MCF 10A (cell line): ENCODE data around the gene CRYBG3. TPM values are rescaled to one million over a fixed set of nuclear protein-coding genes. Genes with fewer than 3 reads are reported as not detected.

Source experiments
- BruUV-seq: library from RNA; stranded (reverse); fragments of 400-500 nt; replicated peaks from 2 replicates; lab custom pipeline; 2021; lab: Mats Ljungman, UMichigan
- CTCF ChIA-PET: fragments of 300-600 bp; sonication (Branson Sonifier 250); formaldehyde crosslinking; extraction: SDS; loops from one replicate; lab custom pipeline; 2021; ENCODE audit warnings: antibody characterized with exemption, inconsistent platforms; lab: Yijun Ruan, JAX
- POLR2A ChIA-PET: fragments of 300-600, 350-650 bp; sonication (Branson Sonifier 250); formaldehyde crosslinking; extraction: SDS; loops from one replicate; lab custom pipeline; 2020; ENCODE audit warnings: antibody characterized with exemption, inconsistent platforms; lab: Yijun Ruan, JAX
- DNase-seq: peaks from one replicate; pipeline ENCODE4 v3.0.0-alpha.2; 2018; ENCODE audit not compliant: unreplicated experiment
- H3K27ac Mint-ChIP-seq: one replicate; pipeline ENCODE4 v1.8.0; 2022; ENCODE audit warnings: mild to moderate bottlenecking, low read depth, mixed read lengths; ENCODE audit not compliant: unreplicated experiment
- H3K27me3 Mint-ChIP-seq: one replicate; pipeline ENCODE4 v1.8.0; 2022; ENCODE audit warnings: mixed read lengths; ENCODE audit not compliant: insufficient read depth, unreplicated experiment
- H3K36me3 Mint-ChIP-seq: one replicate; pipeline ENCODE4 v1.8.0; 2022; ENCODE audit warnings: mild to moderate bottlenecking, moderate library complexity, mixed read lengths; ENCODE audit not compliant: insufficient read depth, unreplicated experiment
- H3K4me1 Mint-ChIP-seq: one replicate; pipeline ENCODE4 v1.8.0; 2022; ENCODE audit warnings: mixed read lengths; ENCODE audit not compliant: insufficient read depth, unreplicated experiment
- H3K4me3 Mint-ChIP-seq: one replicate; pipeline ENCODE4 v1.8.0; 2022; ENCODE audit warnings: mild to moderate bottlenecking, moderate library complexity, mixed read lengths; ENCODE audit not compliant: unreplicated experiment
- H3K9me3 Mint-ChIP-seq: one replicate; pipeline ENCODE4 v1.8.0; 2022; ENCODE audit warnings: mixed read lengths; ENCODE audit not compliant: unreplicated experiment
- CTCF ChIP-seq: fragments of 200-600 bp; IDR thresholded peaks from one replicate; pipeline ENCODE4 v1.8.0; 2022; ENCODE audit warnings: antibody characterized with exemption, mild to moderate bottlenecking; ENCODE audit not compliant: unreplicated experiment
- intact Hi-C: fragments of 100-400 bp; cut with micrococcal nuclease; formaldehyde crosslinking; loops from 2 replicates; pipeline ENCODE4 v1.14.1; 2022
- total RNA-seq: library from RNA; stranded (reverse); gene quantifications from 2 replicates; pipeline ENCODE4 v1.2.3, GENCODE V29; 2022

Gene CRYBG3
- total RNA-seq, 1 experiment from 2014 or later, result 7.2 TPM

- no TSS peak for BruUV-seq
- CTCF ChIA-PET, result interaction anchor here (1.2 kb wide), 1 partner anchor 16 kb away, joined by 3 read pairs; no protein-coding TSS in a partner anchor
- no peak for DNase-seq
- Mint-ChIP-seq H3K4me3 (no peak overlapping the region), H3K9me3 (no peaks in the 10 kb centered on the region), H3K4me1 (peaks cover 11% of the 10 kb centered on the region), H3K27ac (no peak overlapping the region), H3K27me3 (no peaks in the 10 kb centered on the region), H3K36me3 (peaks cover 7% of the 10 kb centered on the region)
- intact Hi-C loops, result no loop called here
- POLR2A ChIA-PET, result interaction anchor here (0.7 kb wide), 1 partner anchor 45 kb away, joined by 3 read pairs; no protein-coding TSS in a partner anchor
- no peak for TF ChIP-seq CTCF
Measured at GRCh38 chr3:97910931-97911351, 89.1 kb downstream of the CRYBG3 start.

DNA sequence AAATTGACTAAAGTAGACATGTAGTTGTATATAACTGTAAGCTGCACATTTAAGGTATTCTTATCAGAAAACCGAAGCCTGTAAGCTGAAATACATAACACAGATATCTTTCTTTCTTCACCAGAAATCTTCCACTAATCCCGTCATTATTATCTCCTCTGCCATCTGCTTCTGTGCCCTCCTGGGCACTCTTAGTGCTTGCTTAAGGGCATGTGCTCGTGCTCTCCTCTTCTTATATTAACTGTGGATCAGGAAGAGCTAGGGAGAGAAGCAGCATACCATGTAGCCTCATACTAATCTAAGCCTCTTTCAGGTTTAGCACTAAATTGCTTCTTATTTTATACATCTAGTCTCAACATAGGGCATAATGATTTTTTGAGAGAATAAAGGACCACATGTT lies 89.6 kb downstream of the CRYBG3 start:
- intact Hi-C loops, result no loop called here
- Mint-ChIP-seq H3K9me3 (no peaks in the 10 kb centered on the region), H3K27me3 (no peaks in the 10 kb centered on the region), H3K4me3 (no peak overlapping the region), H3K36me3 (peaks cover 7% of the 10 kb centered on the region), H3K27ac (no peak overlapping the region), H3K4me1 (peaks cover 11% of the 10 kb centered on the region)
- no peak for TF ChIP-seq CTCF
- no peak for DNase-seq
- ChIA-PET CTCF (interaction anchor here (0.5 to 1.2 kb wide), 2 partner anchors 16 to 40 kb away, joined by 3 read pairs; no protein-coding TSS in a partner anchor), POLR2A (interaction anchor here (0.5 to 0.7 kb wide), 2 partner anchors 28 to 46 kb away, joined by 3 read pairs; no protein-coding TSS in a partner anchor)
- BruUV-seq, result no TSS peak

DNA sequence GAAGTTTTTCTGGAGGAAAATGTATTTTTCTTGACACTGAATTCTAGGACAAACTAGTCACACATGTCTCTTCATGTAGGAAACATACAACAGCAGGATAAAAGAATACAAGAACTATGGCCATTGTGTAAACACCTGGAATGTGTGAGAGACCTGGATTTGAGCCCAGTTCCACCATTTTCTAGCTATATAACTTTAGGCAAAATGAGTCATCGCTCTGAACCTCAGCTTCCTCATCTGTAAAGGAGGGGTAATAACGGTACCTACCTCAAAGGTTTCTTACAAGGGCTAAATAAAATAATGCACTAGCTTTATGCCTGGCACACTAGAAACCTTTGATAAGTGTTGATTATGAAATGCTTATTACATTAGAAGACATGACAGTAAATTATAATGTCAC lies 92.6 kb downstream of the CRYBG3 start:
- POLR2A ChIA-PET, result interaction anchor here (0.7 to 1.8 kb wide), 6 partner anchors 42 to 164 kb away, joined by 3 to 12 read pairs (median 4); partner anchors contain the start of gene CRYBG3
- CTCF ChIA-PET, result interaction anchor here (0.8 to 2.2 kb wide), 3 partner anchors 23 to 108 kb away, joined by 3 to 10 read pairs (median 3); no protein-coding TSS in a partner anchor
- no peaks in the 10 kb centered on the region for H3K9me3 Mint-ChIP-seq
- TF ChIP-seq CTCF, result no peak
- peak; percentile 94 for DNase-seq
- peak overlapping the region; percentile 39 for H3K27ac Mint-ChIP-seq
- no peak overlapping the region for H3K4me3 Mint-ChIP-seq
- H3K27me3 Mint-ChIP-seq, result no peaks in the 10 kb centered on the region
- intact Hi-C loops, result loop anchor here (2.0 kb wide), 1 partner anchor 92 kb away; the partner anchor contains the start of gene CRYBG3
- peaks cover 20% of the 10 kb centered on the region for H3K4me1 Mint-ChIP-seq
- peaks cover 12% of the 10 kb centered on the region for H3K36me3 Mint-ChIP-seq
- BruUV-seq, result no TSS peak

- no TSS peak for BruUV-seq
Measured at GRCh38 chr3:97916576-97916975, 94.8 kb downstream of the CRYBG3 start.

More at GRCh38 chr3:97916576-97916975, 94.8 kb downstream of the CRYBG3 start:
- intact Hi-C loops, result no loop called here
- POLR2A ChIA-PET, result interaction anchor here (1.1 kb wide), 1 partner anchor 26 kb away, joined by 4 read pairs; no protein-coding TSS in a partner anchor
- peaks cover 20% of the 10 kb centered on the region for H3K4me1 Mint-ChIP-seq
- H3K4me3 Mint-ChIP-seq, result no peak overlapping the region
- CTCF ChIA-PET, result interaction anchor here (0.9 to 1.5 kb wide), 2 partner anchors 43 to 95 kb away, joined by 3 to 4 read pairs; partner anchors contain the start of gene CRYBG3
- no peak for TF ChIP-seq CTCF
- H3K27ac Mint-ChIP-seq, result no peak overlapping the region
- peaks cover 12% of the 10 kb centered on the region for H3K36me3 Mint-ChIP-seq
- no peaks in the 10 kb centered on the region for H3K9me3 Mint-ChIP-seq
- no peak for DNase-seq
- H3K27me3 Mint-ChIP-seq, result no peaks in the 10 kb centered on the region
